ENCODE data around the gene NTHL1.

NTHL1 gene

DNA sequence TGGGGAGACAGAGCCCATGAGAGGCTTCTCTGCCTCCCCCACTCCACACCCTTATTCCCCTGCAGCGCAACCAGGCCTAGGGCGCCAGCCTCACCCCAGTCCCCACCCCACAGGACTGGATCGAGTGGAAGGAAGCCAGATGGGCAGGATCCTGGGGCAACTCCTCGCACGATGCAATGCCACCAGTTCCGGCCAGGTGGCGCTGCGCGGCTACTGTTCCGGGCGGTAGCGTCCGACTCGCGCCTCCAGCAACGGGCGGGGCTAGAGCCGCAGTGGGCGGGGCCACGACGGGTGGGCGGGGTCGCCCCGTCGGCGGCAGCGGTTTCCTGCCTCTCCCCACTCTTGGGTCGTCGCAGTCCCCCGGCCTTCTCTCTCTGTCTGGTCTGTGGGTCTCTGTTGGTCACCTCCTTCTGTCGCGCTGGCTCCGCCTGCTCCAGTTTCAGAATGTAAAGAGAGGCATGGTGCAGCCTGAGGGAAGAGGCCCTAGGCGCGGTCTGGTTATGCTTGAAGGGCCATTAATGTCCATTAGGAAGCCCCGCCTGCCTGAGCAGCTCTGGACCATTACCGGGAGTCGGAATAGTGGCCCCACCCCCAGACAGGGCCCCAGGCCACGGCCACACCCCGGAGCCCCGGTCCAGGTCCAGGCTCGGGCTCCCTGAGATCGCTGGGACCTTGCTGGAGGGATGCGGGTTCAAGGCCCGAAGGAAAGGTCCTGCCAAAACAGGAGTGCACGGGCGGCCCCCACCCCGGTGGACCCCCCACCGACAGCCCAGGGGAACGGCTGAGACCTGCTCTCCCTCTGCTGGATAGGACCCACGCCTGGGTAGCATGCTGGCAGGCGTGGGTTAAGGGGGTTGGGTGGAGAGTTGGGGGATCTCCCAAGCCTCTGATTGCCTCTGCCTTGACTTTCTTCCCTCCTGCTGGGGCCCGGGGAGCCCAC is 24.3 kb downstream of the NTHL1 start:
- peak overlapping the region; percentile 25 for H3K4me3 ChIP-seq (ENCODE audit: low read length)
- peak; percentile 83 for DNase-seq (ENCODE audit: low read depth)
- TF ChIP-seq, protein P1, sequence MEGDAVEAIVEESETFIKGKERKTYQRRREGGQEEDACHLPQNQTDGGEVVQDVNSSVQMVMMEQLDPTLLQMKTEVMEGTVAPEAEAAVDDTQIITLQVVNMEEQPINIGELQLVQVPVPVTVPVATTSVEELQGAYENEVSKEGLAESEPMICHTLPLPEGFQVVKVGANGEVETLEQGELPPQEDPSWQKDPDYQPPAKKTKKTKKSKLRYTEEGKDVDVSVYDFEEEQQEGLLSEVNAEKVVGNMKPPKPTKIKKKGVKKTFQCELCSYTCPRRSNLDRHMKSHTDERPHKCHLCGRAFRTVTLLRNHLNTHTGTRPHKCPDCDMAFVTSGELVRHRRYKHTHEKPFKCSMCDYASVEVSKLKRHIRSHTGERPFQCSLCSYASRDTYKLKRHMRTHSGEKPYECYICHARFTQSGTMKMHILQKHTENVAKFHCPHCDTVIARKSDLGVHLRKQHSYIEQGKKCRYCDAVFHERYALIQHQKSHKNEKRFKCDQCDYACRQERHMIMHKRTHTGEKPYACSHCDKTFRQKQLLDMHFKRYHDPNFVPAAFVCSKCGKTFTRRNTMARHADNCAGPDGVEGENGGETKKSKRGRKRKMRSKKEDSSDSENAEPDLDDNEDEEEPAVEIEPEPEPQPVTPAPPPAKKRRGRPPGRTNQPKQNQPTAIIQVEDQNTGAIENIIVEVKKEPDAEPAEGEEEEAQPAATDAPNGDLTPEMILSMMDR (IDR thresholded peaks at IDR 0.05; ENCODE audit: insufficient read depth, low read depth, low read length, missing control alignments): peak; percentile 80

GRCh38 chr16:2022723-2023091 is 24.9 kb downstream of the NTHL1 start:
- DNase-seq (ENCODE audit: low read depth): peak; percentile 34
- TF ChIP-seq, protein P1 (IDR thresholded peaks at IDR 0.05; ENCODE audit: insufficient read depth, low read depth, low read length, missing control alignments): no peak
- no peak overlapping the region for H3K4me3 ChIP-seq (ENCODE audit: low read length)

DNA sequence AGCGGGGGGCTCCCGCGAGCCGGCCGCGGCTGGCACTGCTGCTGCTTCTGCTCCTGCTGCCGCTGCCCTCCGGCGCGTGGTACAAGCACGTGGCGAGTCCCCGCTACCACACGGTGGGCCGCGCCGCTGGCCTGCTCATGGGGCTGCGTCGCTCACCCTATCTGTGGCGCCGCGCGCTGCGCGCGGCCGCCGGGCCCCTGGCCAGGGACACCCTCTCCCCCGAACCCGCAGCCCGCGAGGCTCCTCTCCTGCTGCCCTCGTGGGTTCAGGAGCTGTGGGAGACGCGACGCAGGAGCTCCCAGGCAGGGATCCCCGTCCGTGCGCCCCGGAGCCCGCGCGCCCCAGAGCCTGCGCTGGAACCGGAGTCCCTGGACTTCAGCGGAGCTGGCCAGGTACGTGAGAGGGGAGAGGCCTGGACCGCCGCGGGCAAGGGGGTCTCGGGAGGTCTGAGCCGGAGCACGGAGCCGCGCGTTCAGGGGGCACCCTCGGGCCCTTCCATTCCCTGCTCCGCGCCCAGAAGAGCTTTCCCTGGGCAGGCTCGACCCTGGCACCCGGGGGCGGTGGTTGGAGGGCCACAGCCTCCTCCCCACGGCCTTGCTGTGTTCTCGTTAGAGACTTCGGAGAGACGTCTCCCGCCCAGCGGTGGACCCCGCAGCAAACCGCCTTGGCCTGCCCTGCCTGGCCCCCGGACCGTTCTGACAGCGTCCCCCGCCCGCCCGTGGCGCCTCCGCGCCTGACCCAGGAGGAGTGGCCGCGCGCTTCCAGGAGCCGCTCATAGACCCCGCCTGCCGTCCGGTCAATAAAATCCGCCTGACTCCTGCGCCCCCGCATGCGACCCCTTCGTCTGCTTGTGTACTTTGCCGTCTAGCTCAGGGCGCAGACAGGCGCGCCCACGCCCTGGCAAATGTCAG is 27.5 kb downstream of the NTHL1 start:
- DNase-seq (ENCODE audit: low read depth): no peak
- TF ChIP-seq, protein P1 (IDR thresholded peaks at IDR 0.05; ENCODE audit: insufficient read depth, low read depth, low read length, missing control alignments): no peak
- H3K4me3 ChIP-seq (ENCODE audit: low read length): no peak overlapping the region

- TF ChIP-seq, protein P1 (IDR thresholded peaks at IDR 0.05; ENCODE audit: insufficient read depth, low read depth, low read length, missing control alignments): no peak
- no peak within 1 kb of the TSS for H3K4me3 ChIP-seq (ENCODE audit: low read length)
- no peak for DNase-seq (ENCODE audit: low read depth)
Measured at GRCh38 chr16:2019518-2019920, 28.1 kb downstream of the NTHL1 start, which contains the start of gene NPW. Gene NPW (plus strand): TSS chr16:2019785.

GRCh38 chr16:2016407-2016922 is 31.2 kb downstream of the NTHL1 start:
- no peak for DNase-seq (ENCODE audit: low read depth)
- H3K4me3 ChIP-seq (ENCODE audit: low read length): no peak overlapping the region
- TF ChIP-seq, protein P1 (IDR thresholded peaks at IDR 0.05; ENCODE audit: insufficient read depth, low read depth, low read length, missing control alignments): peak; percentile 13

GRCh38 chr16:2015947-2016208 is 31.8 kb downstream of the NTHL1 start:
- TF ChIP-seq, protein P1 (IDR thresholded peaks at IDR 0.05; ENCODE audit: insufficient read depth, low read depth, low read length, missing control alignments): no peak
- no peak for DNase-seq (ENCODE audit: low read depth)
- H3K4me3 ChIP-seq (ENCODE audit: low read length): no peak overlapping the region

All from epithelial cell of esophagus (primary cell).